Central memory CD4-positive, alpha-beta T cell (primary cell): ENCODE measurements around the gene DRC3.

Experiments used
- DNase-seq: peaks from one replicate; pipeline ENCODE4 v3.0.0; 2022

Gene DRC3

DNA sequence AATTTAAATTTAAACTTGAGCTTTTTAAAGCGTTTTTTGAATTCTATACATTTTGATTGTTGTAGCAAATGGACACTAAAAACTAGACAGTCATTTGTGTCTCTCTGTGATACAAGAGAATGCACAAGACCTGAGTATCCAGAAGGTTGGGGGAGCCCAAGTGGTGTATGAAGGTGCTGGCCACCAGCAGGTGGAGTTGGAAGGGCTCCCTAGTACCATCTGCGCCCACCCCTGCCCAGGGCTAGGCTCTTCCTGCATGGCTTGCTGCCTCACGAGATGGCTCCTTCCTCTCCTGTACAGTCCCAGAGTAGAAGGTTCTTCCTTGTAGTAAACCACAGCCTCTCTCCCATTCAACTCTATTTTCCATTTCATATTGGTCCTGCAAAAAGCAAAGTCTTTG lies 83.6 kb downstream of the DRC3 start:
- no peak for DNase-seq

DNA sequence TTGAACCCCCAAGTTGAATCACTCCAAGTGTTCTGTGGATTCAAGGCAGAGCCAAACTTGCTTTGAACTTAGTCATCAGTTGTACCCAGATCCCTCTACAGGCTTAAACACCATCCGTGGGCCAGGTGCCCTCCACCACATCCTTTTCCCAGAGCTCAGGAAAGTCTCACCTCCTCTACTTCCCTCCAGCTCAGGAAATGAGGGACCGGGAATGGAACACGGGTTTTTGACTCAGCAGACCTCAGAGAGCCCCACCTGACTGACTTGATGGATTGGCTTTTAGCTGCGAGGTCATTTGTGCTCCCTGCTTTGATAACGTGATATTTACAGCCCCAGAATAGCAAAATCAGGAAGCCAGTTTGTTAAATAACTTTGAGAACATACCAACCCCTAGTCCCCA lies 86.6 kb downstream of the DRC3 start:
- DNase-seq: no peak

DNA sequence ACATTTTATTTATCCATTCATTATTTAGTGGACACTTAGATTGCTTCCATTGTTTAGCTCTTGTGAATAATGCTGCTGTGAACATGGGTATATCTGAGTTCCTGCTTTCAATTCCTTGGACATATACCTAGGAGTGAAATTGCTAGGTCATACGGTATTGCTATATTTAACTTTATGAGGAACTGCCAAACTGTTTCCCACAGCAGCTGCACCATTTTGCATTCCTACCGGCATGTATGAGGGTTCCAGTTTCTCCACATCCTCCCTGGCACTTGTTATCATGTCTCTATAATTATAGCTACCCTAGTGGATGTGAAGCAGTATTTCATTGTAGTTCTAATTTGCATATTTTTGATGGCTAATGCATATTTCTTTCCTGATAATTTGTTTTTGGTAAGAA lies 91.4 kb downstream of the DRC3 start:
- no peak for DNase-seq

DNA sequence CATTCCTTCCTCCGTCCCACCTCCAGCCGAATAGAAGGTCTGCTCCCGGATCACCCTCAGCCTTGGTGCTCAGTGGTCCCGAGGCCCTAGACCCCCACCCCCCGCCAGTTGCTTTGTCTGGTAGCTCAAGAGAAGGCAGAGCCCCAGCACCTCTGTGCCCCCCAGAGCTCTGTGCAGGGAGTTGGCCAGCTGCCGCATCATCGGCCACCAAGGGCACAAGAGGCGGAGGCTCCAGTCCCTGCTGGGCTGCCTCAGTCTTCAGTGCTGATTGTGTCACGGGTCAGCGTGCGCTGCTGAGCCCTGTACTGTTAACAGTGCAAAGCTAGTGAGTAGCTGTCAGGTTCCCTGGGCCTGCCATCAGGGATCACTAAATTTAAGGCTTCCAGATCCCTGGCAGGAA lies 92.9 kb downstream of the DRC3 start:
- no peak for DNase-seq
